Measurements from ENCODE around the gene SEC11C.

DNA sequence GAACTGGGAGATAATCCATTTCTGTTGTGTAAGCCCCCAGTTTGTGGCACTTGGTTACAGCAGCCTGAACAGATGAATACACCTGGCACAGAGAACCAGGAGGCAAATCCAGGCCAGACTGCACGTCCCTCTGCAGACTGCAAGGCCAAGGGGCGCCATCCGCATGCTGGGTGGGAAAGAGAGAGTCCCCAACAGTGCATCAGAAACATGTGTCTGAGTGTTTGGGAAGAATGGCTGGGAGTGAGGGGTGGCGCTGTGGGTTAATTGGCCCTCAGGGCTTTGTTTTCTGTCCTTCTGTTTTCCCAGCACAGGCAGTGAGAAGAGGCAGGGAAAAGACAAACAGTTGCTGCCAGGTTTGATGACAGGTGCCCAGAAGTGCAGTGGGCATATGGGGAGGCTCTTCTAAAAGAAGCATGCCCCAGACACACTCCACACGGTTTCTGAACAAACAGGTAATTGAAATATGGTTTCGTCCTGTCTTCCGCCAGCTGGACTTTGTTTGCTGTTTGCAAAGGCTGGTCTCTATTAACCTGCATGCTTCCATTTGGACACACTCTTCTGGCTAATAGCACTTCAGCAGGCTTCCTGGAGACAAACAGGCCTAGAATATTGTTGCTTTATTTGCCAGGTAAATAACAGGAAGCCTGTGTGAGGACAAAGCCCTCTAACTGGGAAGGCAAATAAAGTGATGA, 43.4 kb upstream of the SEC11C start:
- TF ChIP-seq CTCF (IDR thresholded peaks at IDR 0.05) (no peak), POLR2A (IDR thresholded peaks at IDR 0.05) (no peak)

Measured in body of pancreas (tissue), 4 donors.